ENCODE measurements around the gene CASP6.

The CASP6 gene

GRCh38 chr4:109702950-109703663, at the start of gene CASP6:
Gene CASP6 (minus strand): TSS chr4:109703445. CDS start chr4:109703395, 50 bp downstream.
- peak; percentile 26 to 40 for DNase-seq (ENCODE audit: low read depth in 2 of 2)

GRCh38 chr4:109752525-109752924, 49.3 kb upstream of the CASP6 start:
- no peak for DNase-seq (ENCODE audit: low read depth in 2 of 2)

GRCh38 chr4:109751852-109752251, 48.6 kb upstream of the CASP6 start:
- DNase-seq (ENCODE audit: low read depth in 2 of 2): no peak

- no peak for DNase-seq (ENCODE audit: low read depth in 2 of 2)
Observed at GRCh38 chr4:109750652-109751244, 47.5 kb upstream of the CASP6 start.

- no peak for DNase-seq (ENCODE audit: low read depth in 2 of 2)
Observed at GRCh38 chr4:109749388-109750082, 46.3 kb upstream of the CASP6 start.

- DNase-seq (ENCODE audit: low read depth in 2 of 2): no peak
Observed at GRCh38 chr4:109748114-109748513, 44.9 kb upstream of the CASP6 start.

GRCh38 chr4:109746728-109747127, 43.5 kb upstream of the CASP6 start:
- no peak for DNase-seq (ENCODE audit: low read depth in 2 of 2)

GRCh38 chr4:109745830-109746229, 42.6 kb upstream of the CASP6 start:
- no peak for DNase-seq (ENCODE audit: low read depth in 2 of 2)

- no peak for DNase-seq (ENCODE audit: low read depth in 2 of 2)
Observed at GRCh38 chr4:109739547-109739946, 36.3 kb upstream of the CASP6 start.

GRCh38 chr4:109738104-109738872, 35.0 kb upstream of the CASP6 start:
- DNase-seq (ENCODE audit: low read depth in 2 of 2): no peak

- no peak for DNase-seq (ENCODE audit: low read depth in 2 of 2)
Observed at GRCh38 chr4:109735566-109736365, 32.5 kb upstream of the CASP6 start.

- no peak for DNase-seq (ENCODE audit: low read depth in 2 of 2)
Observed at GRCh38 chr4:109733728-109734127, 30.5 kb upstream of the CASP6 start.

GRCh38 chr4:109730619-109731545, 27.6 kb upstream of the CASP6 start:
- DNase-seq (ENCODE audit: low read depth in 2 of 2): peak in 1 of 2 experiments; percentile 3

GRCh38 chr4:109729718-109730618, 26.7 kb upstream of the CASP6 start, which contains the start of gene PLA2G12A:
Gene PLA2G12A (minus strand): TSS chr4:109730070. CDS start chr4:109729809, 261 bp downstream.
- DNase-seq (ENCODE audit: low read depth in 2 of 2): peak; percentile 14 to 18

- no peak for DNase-seq (ENCODE audit: low read depth in 2 of 2)
Observed at GRCh38 chr4:109729117-109729717, 26.0 kb upstream of the CASP6 start.

GRCh38 chr4:109728385-109728784, 25.1 kb upstream of the CASP6 start:
- DNase-seq (ENCODE audit: low read depth in 2 of 2): no peak

GRCh38 chr4:109723110-109723509, 19.9 kb upstream of the CASP6 start:
- DNase-seq (ENCODE audit: low read depth in 2 of 2): no peak

GRCh38 chr4:109722357-109722756, 19.1 kb upstream of the CASP6 start:
- no peak for DNase-seq (ENCODE audit: low read depth in 2 of 2)

- no peak for DNase-seq (ENCODE audit: low read depth in 2 of 2)
Observed at GRCh38 chr4:109721033-109721432, 17.8 kb upstream of the CASP6 start.
